ENCODE measurements around the gene IFNA5. TPM values are rescaled to one million over a fixed set of nuclear protein-coding genes. Genes with fewer than 3 reads are reported as not detected.

IFNA5 gene
- total and polyA plus RNA-seq, 2 of the 4 experiments (the other 2 are of a cell fraction) = not detected

GRCh38 chr9:21281275-21281674 is 23.8 kb downstream of the IFNA5 start:
- WGBS, 2 experiments (ENCODE audit: extremely low coverage in 2 of 2, insufficient read length in 1 of 2) = no CpG with 5 or more reads among the region's 2 CpGs
- no peaks in the 10 kb centered on the region for H3K9me1 ChIP-seq (ENCODE audit: insufficient read depth, low read length)
- TF ChIP-seq CTCF (conservative IDR thresholded peaks at IDR 0.05; ENCODE audit: low read depth, low read length) (no peak), MAFK (IDR thresholded peaks at IDR 0.05; ENCODE audit: low read depth, low read length) (no peak)
- H4K8ac ChIP-seq (ENCODE audit: low read depth in 2 of 2, low read length in 2 of 2) = no peak overlapping the region
- intact Hi-C loops (cut with micrococcal nuclease) = no loop called here
- ChIA-PET CTCF (no interaction called here), POLR2A (ENCODE audit: unreplicated experiment) (no interaction called here)
- H3K56ac ChIP-seq (ENCODE audit: extremely low read depth, insufficient read depth, low read length) = no peak overlapping the region
- ATAC-seq (ENCODE audit: low read depth) (no peak), DNase-seq (no peak)
- H3K27me3 ChIP-seq (ENCODE audit: control insufficient read depth, insufficient read depth, low read length) = no peaks in the 10 kb centered on the region; the same call in 1 of the 2 replicates
- H3K27ac ChIP-seq (ENCODE audit: insufficient read depth, low read length) = no peak overlapping the region
- no peak overlapping the region for H4K5ac ChIP-seq (ENCODE audit: low read depth, low read length)
- no peak overlapping the region for H3K4me2 ChIP-seq (ENCODE audit: low read depth, low read length)
- H3K14ac ChIP-seq (replicated peaks; ENCODE audit: low read depth, low read length) = no peak overlapping the region
- no peak overlapping the region for H2BK20ac ChIP-seq (ENCODE audit: low read depth, low read length)
- in situ Hi-C loops (cut with MboI; ENCODE audit: low sequenced_read_pairs) = no loop called here
- H2BK5ac ChIP-seq (ENCODE audit: low read depth, low read length, poor library complexity, severe bottlenecking) = no peak overlapping the region
- dilution Hi-C loops (cut with HindIII; ENCODE audit: low sequenced_read_pairs, unreplicated experiment) = no loop called here
- H3K4me3 ChIP-seq (ENCODE audit: insufficient read depth, low read depth, low read length) = no peak overlapping the region
- H3K18ac ChIP-seq (ENCODE audit: low read depth, low read length) = no peak overlapping the region
- H3K36me3 ChIP-seq (ENCODE audit: control insufficient read depth, insufficient read depth, low read length) = no peaks in the 10 kb centered on the region
- no peak overlapping the region for H4K91ac ChIP-seq (ENCODE audit: insufficient read depth, low read depth, low read length)
- no peak overlapping the region for H2AFZ ChIP-seq (replicated peaks; ENCODE audit: low read length, poor library complexity)
- H3K23ac ChIP-seq (ENCODE audit: low read depth, low read length) = no peak overlapping the region
- no peaks in the 10 kb centered on the region for H4K20me1 ChIP-seq (ENCODE audit: insufficient read depth, low read length)
- H3K9me3 ChIP-seq (ENCODE audit: control insufficient read depth, insufficient read depth, low read length) = no peaks in the 10 kb centered on the region
- no peak overlapping the region for H2AK5ac ChIP-seq (ENCODE audit: low read depth, low read length)
- no peak overlapping the region for H3K4ac ChIP-seq (ENCODE audit: low read depth, low read length)
- no TSS peak for BruUV-seq (replicated peaks)
- H2BK15ac ChIP-seq (ENCODE audit: low read depth, low read length) = no peak overlapping the region
- no peaks in the 10 kb centered on the region for H3K4me1 ChIP-seq (ENCODE audit: control insufficient read depth, insufficient read depth, low read length)
- H3K9ac ChIP-seq (ENCODE audit: low read depth, low read length) = no peak overlapping the region
- H2AK9ac ChIP-seq (replicated peaks; ENCODE audit: low read depth, low read length, poor library complexity) = no peak overlapping the region
- H2BK120ac ChIP-seq (ENCODE audit: low read depth, low read length) = no peak overlapping the region
- H3K79me1 ChIP-seq (ENCODE audit: low read depth in 1 of 2, low read length in 2 of 2) = no peaks in the 10 kb centered on the region

Data from IMR-90 (cell line).